Inflammatory macrophage (primary cell): ENCODE results near the gene SP2.
A peak's percentile ranks its signal among the peaks of the same experiment; 100 is the strongest.

Source experiments
- DNase-seq, 2 donors: peaks; one replicate each; pipeline ENCODE4 v3.0.0-alpha.2; 2020 to 2022
- total RNA-seq, 18 experiments: gene quantifications; one replicate each; lab custom pipeline; 2026; ENCODE audit warnings: mixed read lengths in 6 of 18, inconsistent platforms in 2 of 18; lab: John Stamatoyannopoulos, UW

Gene SP2
- 0.24 to 9.4 (median 1.6) reads per million in 18 experiments for total RNA-seq

DNA sequence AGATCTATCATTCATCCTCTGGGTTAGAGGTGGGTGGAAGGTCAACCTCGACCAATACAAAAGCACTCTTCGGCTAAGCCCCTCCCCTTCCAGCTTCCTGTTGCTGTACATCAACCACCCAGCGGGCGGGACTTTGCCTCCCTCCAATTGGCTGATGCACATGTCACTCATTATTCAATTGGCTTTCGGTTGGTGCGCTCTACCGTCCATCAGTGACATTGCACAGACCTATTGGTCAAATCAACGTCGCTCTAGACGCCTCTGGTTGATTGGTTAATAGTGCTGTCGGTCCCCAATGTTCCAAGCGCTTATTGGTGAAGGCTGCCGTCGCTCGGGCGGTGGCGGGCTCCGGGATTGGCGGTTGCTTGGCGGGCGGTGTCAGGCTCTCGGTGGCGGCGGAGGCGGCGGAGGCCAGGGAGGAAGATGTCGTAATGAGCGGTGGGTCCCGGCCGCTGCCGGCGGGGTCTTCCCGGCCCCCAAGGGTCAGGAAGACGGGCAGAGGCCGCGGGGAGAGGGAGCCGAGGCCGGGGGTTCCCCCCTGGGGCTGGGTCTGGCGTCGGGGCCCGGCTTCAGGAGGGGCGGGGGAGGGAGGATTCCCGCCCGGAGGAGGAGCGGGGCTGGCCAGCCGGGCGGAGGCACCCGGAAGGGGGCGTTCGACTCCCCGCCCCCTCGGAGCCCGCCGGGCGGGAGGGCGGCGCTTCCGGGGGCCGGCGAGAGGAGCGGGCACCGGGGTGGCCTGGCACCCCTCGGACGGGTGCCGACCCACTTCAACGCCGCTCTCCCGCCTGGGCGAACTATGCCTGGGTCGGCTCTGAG, at the start of gene SP2:
SP2 (plus strand) TSS at position 381 of the 816 bp plus-strand sequence; CDS start at position 432, 51 bp downstream.
- DNase-seq, result peak; percentile 100

DNA sequence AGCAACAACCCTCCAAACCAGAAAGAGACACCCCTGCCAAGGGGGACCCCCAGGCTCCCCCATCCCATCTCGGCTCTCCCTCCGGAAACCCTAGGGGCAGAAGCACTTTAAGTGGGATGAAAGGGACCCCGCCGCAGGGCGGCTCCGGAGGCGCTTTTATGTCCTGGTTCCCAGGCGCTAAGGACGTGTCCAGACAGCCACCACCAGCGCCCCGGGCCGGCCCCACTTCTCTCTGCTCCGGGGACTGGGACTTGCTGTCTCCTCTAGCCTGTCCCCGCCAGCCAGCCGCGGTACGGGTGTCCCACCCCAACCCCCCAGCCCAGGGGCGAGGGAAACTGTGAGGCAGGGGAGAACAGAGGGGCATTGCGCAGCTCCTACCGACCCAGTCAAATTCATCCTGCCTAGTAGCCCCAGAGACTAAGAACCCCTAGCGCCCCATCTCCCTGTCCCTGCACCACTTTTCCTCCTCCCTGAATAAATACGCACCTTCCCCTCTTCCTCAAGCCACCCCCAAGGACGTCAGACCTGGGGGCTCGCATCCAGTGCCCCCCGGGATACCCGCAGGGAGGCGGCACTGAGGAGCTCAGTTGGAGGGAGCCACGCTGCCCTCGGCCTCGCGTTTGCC, 49.2 kb upstream of the SP2 start:
- no peak for DNase-seq

DNA sequence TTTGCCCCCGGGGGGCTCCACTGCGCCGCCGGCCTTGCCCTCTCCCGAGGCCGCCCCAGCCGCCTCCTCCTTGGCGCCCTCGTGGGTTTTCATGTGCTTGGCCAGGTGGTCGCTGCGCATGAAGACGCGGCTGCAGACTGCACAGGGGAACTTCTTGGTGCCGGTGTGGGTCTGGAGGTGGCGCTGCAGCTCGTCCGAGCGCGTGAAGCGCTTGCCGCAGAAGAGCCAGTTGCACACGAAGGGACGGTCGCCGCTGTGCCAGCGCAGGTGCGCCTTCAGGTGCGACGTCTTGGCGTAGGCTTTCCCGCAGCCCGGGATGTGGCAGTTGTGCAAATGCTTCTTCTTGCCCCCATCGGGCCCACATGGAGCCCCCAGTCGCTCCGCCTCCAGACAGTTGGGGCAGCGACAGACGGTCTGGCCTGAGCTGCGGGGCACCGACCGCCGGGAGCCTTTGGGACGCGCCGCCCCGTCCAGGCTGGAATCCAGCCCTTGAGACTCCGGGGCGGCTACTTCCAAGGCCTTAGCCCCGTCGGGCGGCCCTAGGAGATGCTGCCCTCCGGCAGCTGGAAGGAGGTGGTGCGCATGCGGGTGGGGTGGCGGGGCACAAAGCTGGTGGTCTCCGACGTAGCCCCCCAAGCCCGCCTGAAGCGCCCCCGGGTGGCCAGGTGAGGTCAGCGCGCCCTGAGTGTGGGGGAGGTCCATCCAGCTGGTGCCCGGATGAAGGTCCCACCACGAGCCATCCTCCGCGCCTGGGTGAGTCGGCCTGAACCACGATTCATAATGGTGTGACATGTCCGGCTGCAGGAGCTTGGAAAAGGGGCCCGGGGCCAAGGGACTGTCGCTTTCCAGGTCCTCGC, 48.5 kb upstream of the SP2 start:
- peak in 1 of 2 donors; percentile 24 for DNase-seq

GRCh38 chr17:47848198-47848513, 47.9 kb upstream of the SP2 start:
- no peak for DNase-seq

GRCh38 chr17:47850373-47850691, 45.7 kb upstream of the SP2 start:
- no peak for DNase-seq

DNA sequence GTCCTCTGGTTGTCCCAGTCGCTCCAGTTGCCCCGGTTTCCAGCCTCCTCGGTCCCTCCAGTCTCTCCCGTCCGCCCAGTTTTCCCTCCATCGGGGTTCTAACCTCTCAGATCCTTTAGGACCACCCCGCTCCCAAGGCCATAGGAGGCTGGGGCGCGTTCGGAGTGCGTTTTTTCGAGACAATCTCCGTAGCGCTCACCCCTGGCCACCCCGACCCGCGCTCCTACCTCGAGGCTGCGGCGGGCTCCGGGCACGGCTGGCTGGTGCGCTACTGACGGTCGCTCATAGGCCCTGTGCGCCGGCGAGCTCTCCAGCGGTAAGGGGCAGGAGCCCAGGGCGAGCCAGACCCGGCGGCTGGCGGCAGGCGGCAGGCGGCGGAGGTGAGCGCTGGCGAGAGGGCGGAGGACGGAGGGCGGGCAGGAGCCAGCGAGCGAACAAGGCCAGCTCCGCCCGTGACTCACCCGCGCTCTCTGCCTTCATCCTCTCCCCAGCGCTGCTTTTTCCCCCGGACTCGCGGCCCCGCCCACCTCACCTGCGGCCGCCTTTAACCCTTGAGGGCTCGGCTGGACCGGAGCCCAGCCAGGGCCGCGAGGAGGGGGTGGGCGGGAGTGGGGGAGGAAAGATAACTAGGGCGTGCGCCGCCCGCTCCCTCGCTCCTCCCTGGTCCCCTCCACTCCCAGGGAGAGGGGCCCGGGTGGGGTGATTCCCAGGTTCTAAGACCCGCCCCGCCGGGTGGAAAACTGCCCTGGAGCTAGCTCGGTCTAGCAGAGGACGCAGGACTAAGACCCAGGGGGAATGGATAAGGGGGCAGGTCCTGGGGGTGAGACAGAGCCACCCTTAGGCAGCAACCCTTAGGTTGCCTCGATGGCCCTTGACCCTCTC, 45.1 kb upstream of the SP2 start, which contains the start of gene SP6:
SP6 (minus strand) TSS at position 472 of the 882 bp plus-strand sequence. CDS start 2,734 bp downstream, outside the sequence.
- DNase-seq, result no peak

GRCh38 chr17:47851764-47852112, 44.3 kb upstream of the SP2 start:
- no peak for DNase-seq

DNA sequence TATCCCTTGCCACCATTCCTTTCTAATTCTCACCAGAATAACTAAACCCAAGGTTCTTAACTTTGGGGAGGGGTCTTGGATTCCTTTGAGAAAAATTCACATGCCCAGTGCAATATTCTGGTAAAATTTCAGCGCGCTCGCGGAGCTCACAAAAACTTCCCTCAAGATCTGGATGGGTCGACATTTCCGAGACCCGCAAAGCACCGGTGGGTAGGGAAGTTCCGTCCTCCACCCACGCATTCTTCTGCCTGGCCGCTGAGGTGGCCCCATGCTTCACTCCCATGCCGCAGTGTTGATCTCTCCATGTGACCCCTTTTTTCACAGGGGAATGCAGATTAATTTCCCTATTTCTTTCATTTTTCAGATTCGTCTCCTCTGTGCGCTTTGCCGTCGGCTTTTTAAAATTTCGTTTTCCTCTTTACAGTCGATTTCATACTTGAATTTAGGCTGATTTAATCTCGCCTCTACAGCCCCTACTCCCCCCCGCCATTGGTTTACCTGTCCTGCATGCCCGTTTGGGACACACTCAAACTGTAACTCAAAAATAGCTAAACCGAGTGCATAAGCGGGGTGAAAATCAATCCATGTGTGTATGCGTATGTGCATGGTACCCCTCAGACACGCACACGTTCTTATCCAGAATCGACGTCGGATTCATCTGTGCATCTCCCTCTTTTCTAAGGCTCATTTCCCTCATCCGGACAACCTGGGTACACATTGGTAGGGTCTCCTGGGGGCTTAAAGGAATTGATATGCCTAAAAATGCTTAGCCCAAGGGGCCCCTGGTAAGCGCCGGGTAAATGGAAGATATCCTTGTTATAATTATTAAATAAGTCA, 43.7 kb upstream of the SP2 start:
- DNase-seq, result peak in 1 of 2 donors; percentile 59

GRCh38 chr17:47853616-47854015, 42.4 kb upstream of the SP2 start:
- DNase-seq, result no peak

GRCh38 chr17:47855737-47856136, 40.3 kb upstream of the SP2 start:
- no peak for DNase-seq

- no peak for DNase-seq
These were observed 39.2 kb upstream of the SP2 start for GRCh38 chr17:47856830-47857229.

DNA sequence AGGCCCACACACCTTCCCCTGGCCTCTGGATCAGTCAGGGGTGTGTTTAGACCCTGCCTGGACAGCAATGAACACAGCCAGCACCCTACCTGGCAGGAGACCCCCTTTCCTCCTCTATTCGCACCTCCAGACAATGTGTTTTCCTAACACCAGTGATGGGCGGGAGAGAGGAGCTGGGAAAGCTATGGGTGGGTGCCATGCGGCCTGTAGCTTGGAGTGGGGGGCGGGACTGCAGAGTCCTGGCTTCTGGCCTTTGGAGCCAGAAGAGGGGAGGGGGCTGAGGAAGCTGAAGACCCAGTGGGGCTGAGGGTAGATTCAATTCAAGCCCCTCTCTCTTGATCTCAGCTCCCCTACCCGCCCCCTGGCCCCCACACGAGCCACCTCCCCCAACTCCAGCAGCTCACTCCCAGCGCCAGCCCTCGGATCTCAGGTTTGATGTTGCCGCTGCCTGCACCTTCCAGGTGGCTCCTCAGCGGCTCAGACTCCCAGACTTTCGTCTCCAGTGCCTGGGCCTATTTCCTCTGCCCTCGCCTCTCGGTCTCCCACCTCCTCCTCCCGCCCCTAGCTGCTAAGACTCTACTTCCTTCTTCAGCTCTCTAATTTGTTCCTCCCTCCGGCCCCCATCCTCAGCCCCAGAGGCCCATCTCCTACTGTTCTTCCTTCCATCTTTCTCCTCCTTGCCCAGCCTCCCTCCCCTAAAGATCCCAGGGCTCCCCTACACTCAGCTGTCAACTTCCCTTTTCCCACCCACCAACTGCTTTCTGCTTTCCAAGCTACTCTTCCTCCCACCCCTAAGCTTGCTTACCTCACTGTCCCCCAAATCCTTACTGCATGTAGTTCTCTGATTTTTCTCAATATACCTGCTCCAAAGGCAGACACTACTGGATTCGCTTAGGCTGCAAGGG, 38.2 kb upstream of the SP2 start:
- peak; percentile 17 to 58 for DNase-seq

DNA sequence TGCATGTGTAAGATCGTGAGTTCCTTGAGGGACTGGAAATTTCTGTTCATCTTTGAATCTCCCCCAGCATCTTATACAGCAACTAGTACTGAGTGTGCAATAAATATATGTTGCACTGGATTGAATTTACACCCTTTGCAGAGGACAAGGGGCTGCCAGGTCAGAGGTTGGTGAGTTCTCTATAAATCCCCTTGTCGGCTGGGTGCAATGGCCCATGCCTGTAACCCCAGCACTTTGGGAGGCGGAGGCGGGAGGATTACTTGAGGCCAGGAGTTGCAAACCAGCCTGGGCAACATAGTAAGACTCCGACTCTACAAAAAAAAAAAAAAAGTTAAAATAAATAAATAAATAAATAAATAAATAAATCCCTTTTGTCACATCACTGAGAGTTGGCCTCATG, 35.6 kb upstream of the SP2 start:
- no peak for DNase-seq

GRCh38 chr17:47862621-47863440, 33.2 kb upstream of the SP2 start:
- DNase-seq, result peak in 1 of 2 donors; percentile 17

GRCh38 chr17:47864791-47865216, 31.2 kb upstream of the SP2 start:
- no peak for DNase-seq

- DNase-seq, result no peak
These were observed 29.1 kb upstream of the SP2 start for GRCh38 chr17:47866941-47867340.

DNA sequence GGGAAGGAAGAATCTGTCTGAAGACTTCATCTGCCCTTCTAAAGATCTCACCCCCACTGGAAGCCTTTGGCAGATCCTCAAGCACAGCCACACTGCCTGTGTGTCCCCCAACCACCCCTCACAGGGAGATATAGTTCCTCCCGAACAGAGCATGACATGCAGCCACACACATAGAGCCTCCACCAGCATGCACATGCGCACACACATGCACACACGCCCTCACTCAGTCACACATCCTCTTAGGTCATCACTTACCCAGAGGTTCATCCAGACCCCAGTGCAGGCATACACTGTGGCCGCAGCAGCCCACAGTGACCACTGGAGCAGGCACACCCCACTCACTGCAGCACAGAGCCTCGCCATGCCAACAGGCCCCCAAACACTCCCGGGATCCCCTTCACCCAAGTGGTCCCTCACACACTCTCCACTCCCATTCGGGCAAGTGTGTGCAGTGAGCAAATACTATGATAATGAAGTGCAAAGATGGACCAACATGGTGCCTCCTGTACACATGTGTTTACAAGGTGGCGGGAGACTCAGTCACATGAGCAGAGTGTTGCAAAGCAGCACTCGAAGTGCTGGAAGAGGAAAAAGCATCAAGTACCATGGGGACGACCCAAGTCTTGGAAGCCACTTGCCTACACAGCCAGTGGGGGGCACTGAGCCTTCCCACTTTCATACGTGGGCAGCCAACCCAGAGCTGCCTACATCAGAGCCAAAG, 28.1 kb upstream of the SP2 start:
- no peak for DNase-seq

GRCh38 chr17:47869114-47869513, 26.9 kb upstream of the SP2 start:
- no peak for DNase-seq

DNA sequence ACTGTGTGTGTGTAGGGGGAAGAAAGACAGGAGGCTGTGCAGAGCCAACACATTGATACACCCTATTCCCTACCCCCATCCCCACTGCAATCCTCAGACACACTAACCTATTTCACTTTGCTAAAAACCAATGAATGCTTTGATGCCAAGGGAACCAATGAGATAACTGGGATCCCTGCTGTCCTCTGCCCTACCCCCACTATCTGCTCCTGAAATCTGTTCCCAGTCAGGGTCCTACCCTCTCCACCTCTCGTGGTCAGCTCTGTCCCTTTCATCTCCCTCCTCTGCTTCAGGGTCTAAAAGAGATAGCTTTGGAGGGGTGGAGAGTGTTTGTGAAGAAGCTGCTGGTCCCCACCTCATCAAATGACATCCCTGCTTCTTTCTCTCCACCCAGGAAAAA, 26.0 kb upstream of the SP2 start:
- DNase-seq, result no peak
